T-helper 1 cell treated with Interleukin-12 subunit alpha and Interleukin-12 subunit beta and Interleukin-4 antibody, amounts not matched to agents 30 ng/mL and 1 ng/mL, for 36 hours (primary cell): ENCODE data around the gene ZNRF2. TPM values are rescaled to one million over a fixed set of nuclear protein-coding genes. Genes with fewer than 3 reads are reported as not detected.
"Not testable (repeated sequence)": the region's sequence is repeated elsewhere in the genome, so short reads cannot be mapped to it uniquely, and the experiment has no call there.

Source experiments
- intact Hi-C: fragments of 100-400 bp; cut with micrococcal nuclease; formaldehyde crosslinking; loops from one replicate; pipeline ENCODE4 v1.15.1; 2024
- total RNA-seq: library from RNA; stranded (reverse); gene quantifications from 2 replicates; pipeline ENCODE4 v1.2.3, GENCODE V29; 2022

The ZNRF2 gene
- total RNA-seq, 1 donor from 2014 or later = 15.6 TPM

GRCh38 chr7:30260246-30260768 lies 24.1 kb upstream of the ZNRF2 start:
- intact Hi-C loops = no loop called here

- intact Hi-C loops = no loop called here
These were observed 21.2 kb upstream of the ZNRF2 start for GRCh38 chr7:30263090-30263710.

GRCh38 chr7:30264052-30264451 lies 20.3 kb upstream of the ZNRF2 start:
- intact Hi-C loops = no loop called here

GRCh38 chr7:30265189-30265588 lies 19.2 kb upstream of the ZNRF2 start:
- intact Hi-C loops = not testable (repeated sequence)

GRCh38 chr7:30266686-30267085 lies 17.7 kb upstream of the ZNRF2 start:
- intact Hi-C loops = no loop called here

- intact Hi-C loops = no loop called here
These were observed 15.8 kb upstream of the ZNRF2 start for GRCh38 chr7:30268586-30268985.

GRCh38 chr7:30269490-30269889 lies 14.9 kb upstream of the ZNRF2 start:
- intact Hi-C loops = no loop called here

- intact Hi-C loops = no loop called here
These were observed 13.5 kb upstream of the ZNRF2 start for GRCh38 chr7:30270921-30271320.

GRCh38 chr7:30272126-30272525 lies 12.3 kb upstream of the ZNRF2 start:
- intact Hi-C loops = no loop called here

GRCh38 chr7:30273552-30273951 lies 10.8 kb upstream of the ZNRF2 start:
- intact Hi-C loops = no loop called here

GRCh38 chr7:30274641-30275040 lies 9.8 kb upstream of the ZNRF2 start:
- intact Hi-C loops = loop anchor here (5.0 kb wide), 1 partner anchor 173 kb away; no protein-coding TSS in a partner anchor

GRCh38 chr7:30276203-30276900 lies 8.0 kb upstream of the ZNRF2 start:
- intact Hi-C loops = loop anchor here (1.0 to 5.0 kb wide), 5 partner anchors 76 to 288 kb away; partner anchors contain the start of gene GGCT

GRCh38 chr7:30278376-30278775 lies 6.0 kb upstream of the ZNRF2 start:
- intact Hi-C loops = loop anchor here (5.0 kb wide), 1 partner anchor 169 kb away; no protein-coding TSS in a partner anchor

- intact Hi-C loops = loop anchor here (5.0 kb wide), 1 partner anchor 168 kb away; no protein-coding TSS in a partner anchor
These were observed 5.3 kb upstream of the ZNRF2 start for GRCh38 chr7:30278849-30279652.

- intact Hi-C loops = loop anchor here (5.0 kb wide), 1 partner anchor 168 kb away; no protein-coding TSS in a partner anchor
These were observed 4.8 kb upstream of the ZNRF2 start for GRCh38 chr7:30279653-30279904.

- intact Hi-C loops = loop anchor here (10.0 kb wide), 1 partner anchor 596 kb away; no protein-coding TSS in a partner anchor
These were observed 3.8 kb upstream of the ZNRF2 start for GRCh38 chr7:30280631-30281030.

GRCh38 chr7:30281263-30281662 lies 3.1 kb upstream of the ZNRF2 start:
- intact Hi-C loops = loop anchor here (10.0 kb wide), 1 partner anchor 596 kb away; no protein-coding TSS in a partner anchor

- intact Hi-C loops = loop anchor here (10.0 kb wide), 1 partner anchor 597 kb away; no protein-coding TSS in a partner anchor
These were observed 2.6 kb upstream of the ZNRF2 start for GRCh38 chr7:30281791-30282190.

GRCh38 chr7:30282735-30283134 lies 1.7 kb upstream of the ZNRF2 start:
- intact Hi-C loops = loop anchor here (10.0 kb wide), 1 partner anchor 598 kb away; no protein-coding TSS in a partner anchor

GRCh38 chr7:30285067-30285535 lies 704 bp downstream of the ZNRF2 start:
- intact Hi-C loops = loop anchor here (2.0 to 10.0 kb wide), 3 partner anchors 24 to 600 kb away; no protein-coding TSS in a partner anchor
